HG03135 (cell line): ENCODE measurements around the gene GJE1.
A peak's percentile ranks its signal among the peaks of the same experiment; 100 is the strongest.
"Not testable (repeated sequence)": the region's sequence is repeated elsewhere in the genome, so short reads cannot be mapped to it uniquely, and the experiment has no call there.

Experiments used
- ATAC-seq: cut with Tn5 transposase; IDR thresholded peaks from one replicate; pipeline ENCODE4 v1.9.1; 2021; ENCODE audit warnings: mild to moderate bottlenecking, moderate library complexity; ENCODE audit not compliant: unreplicated experiment

Gene GJE1, protein sequence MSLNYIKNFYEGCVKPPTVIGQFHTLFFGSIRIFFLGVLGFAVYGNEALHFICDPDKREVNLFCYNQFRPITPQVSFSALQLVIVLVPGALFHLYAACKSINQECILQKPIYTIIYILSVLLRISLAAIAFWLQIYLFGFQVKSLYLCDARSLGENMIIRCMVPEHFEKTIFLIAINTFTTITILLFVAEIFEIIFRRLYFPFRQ

DNA sequence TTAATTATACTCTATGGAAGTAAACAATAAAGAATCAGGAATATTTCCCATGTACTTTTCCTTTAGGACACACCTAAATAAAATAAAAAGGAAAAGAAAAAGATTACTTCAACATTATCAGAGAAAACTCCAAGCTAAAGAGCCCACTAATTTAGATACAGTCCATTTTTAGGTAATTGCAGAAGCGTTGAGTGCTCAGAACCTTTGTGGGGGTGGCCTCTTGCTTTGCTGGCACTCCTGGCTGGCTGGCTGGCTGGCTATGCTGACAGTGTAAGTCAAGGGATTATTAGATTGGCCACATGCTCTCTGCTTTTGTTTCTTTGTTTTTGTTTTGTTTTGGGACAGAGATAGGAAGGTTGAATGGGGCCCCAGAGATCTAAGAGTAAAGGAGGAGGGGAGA lies at the start of gene GJE1:
Gene GJE1 (plus strand): TSS at position 301 of the 400 bp plus-strand sequence. CDS start 234 bp downstream, outside the sequence.
- no peak for ATAC-seq

DNA sequence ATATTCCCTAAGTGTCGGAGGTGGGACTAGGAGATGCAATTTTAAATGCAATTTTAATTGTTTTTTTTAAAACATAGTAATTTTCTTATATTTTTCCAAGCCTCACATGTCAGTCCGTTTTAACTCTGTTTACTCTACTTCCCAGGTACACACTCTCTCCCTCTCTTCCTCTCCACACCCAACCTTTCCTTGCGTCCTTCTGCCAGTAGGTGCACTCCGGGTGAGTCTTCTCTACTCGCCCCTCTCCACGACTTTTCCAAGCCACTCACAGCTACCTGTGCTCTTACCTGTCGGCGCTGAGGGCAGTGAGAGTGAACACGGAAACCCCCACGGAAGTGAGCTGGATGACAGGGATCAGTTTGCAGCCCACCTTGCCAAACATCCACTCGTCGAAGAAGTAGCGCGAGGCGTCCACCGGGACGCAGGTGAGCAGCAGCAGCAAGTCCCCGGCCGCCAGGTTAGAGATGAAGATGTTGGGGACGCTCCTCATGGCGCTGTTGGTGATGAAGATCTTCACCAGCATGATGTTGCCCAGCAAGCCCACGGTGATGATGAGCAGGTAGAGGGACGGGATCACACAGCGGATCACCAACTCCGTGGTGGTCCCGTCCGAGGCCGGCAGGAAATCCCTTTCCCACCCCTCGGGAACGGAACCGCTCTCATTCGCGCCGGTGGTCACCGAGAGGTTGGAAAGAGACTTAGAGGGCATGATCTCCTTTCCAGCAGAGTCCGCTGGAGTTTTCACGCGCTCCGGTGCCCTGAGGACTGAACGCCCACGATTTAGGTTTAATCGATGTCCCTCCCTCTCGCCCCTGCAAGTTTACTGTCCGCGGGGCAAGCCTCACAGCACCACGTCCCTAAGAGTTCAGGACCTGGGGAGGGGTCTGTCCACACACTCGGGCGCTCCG lies 44.5 kb upstream of the GJE1 start:
- no peak for ATAC-seq

DNA sequence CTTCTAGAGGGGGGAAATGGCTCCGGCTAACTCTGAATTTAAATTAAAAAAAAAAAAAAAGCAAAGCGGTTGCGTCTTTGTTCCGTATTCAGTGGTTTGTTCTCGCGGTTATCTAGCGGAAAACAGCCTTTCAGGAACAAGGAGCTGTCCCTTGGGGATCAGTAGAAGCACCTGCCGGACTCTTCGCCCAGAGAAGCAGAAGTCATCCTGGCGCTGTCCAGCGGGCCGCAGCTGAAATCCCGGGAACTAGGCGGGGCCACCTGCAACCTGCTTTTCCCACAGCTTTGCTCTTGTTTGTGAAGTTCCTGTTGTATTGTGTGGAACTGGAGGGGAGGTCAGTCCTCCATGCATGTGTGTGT lies 43.9 kb upstream of the GJE1 start:
- ATAC-seq: no peak

DNA sequence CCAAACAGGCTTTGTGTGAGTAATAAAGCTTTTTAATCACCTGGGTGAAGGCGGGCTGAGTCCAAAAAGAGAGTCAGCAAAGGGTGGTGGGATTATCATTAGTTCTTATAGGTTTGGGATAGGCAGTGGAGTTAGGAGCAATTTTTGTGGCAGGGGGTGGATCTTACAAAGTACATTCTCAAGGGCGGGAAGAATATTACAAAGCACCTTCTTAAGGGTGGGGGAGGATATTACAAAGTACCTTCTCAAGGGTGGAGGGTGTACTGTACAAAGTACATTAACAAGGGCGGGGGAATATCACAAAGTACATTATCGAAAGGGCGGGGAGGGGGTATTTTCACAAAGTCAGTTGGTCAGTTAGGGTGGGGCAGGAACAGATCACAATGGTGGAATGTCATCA lies 27.9 kb upstream of the GJE1 start:
- ATAC-seq: not testable (repeated sequence)

DNA sequence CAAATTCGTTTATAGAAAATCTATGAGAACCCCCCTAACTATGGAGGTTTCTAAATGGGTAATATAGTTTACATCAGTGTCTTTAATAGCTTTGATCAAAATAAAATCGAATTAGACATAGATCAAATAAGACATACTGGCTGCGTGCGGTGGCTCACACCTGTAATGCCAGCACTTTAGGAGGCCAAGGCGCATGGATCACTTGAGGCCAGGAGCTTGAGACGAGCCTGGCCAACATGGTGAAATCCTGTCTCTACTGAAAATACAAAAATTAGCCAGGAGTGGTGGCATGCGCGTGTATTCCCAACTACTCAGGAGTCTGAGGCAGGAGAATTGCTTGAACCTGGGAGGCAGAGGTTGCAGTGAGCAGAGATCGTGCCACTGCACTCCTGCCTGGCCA lies 21.9 kb upstream of the GJE1 start:
- not testable (repeated sequence) for ATAC-seq

DNA sequence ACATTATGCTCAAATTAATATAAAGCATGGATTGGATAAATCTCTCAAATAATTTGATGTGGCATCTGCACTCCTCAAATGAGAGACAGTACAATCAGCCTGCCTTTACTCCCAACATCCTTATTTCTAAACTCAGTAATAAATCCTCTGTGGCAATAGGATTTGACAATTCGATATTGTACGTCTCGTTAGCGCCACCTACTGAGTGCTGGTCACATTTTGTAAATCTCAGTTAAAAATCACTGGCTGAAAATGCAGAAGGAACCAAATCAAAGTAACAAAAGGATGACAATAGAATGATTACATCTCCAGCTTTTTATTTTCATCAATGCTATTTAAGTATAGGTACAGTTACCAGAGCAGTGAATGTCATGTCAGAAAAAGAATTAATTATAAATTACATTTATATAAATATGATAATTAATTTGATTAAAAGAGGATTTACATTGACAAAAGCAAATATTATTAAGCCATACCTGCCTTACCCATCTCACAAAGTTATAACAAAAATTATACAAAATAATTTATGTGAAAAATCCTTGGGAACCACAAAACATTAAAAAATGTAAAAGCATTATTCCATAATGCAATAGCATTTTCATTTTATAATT lies 20.2 kb upstream of the GJE1 start:
- ATAC-seq: peak; percentile 55

DNA sequence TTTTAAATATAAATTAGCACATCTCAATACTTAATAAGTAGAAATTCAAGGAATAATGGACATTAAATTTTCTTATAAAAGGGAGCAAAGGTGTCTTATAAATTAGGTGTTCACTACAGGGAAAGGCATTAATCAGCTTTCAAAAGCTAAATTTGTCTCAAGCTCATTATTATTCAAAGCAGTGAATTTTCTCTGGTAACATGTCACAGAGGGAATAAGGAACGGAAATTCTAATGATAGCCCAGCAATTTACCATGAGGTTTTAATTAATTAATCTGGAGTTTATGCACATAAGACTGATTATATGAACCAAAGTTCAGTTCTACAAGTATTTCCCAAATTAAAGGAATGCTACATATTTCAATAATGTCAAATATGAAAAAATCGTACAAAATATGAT lies 15.4 kb upstream of the GJE1 start:
- no peak for ATAC-seq

DNA sequence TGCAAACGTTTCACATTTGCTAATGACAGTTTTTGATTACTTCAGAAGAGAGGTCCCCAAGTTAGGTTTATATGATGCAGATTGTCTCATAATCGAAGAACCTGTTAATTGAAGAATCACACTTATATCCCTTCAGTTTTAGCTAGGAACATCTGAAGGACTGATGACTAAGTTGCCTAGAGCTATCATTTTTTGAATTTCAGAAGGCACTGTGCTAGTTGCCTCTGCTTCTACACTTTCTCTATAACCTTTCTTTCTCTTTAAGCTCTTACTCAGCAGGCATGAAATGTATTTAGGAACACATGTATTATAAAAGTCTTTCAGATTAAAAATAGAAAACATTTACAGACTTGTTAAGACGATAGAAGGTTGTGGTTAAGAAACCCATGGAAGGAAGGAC lies 14.4 kb upstream of the GJE1 start:
- no peak for ATAC-seq

DNA sequence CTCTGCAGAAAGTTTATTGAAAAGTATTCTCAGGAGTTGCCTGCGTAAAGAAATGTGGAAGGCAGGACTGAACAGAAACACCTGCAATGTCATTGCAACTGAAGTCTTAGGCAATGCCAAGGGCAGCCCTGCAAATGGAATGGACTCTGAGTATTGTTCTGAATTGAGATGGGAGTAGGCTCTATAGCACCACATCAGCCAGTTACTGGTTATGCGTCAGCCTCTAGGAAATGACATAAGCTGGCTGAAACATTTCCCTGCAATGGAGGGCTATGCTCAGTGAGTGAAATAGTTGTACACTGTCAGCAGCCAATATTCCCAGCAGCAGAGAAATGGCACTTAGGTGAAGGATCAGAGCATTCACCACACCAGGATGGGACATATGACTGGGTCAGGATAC lies 13.8 kb upstream of the GJE1 start:
- no peak for ATAC-seq

DNA sequence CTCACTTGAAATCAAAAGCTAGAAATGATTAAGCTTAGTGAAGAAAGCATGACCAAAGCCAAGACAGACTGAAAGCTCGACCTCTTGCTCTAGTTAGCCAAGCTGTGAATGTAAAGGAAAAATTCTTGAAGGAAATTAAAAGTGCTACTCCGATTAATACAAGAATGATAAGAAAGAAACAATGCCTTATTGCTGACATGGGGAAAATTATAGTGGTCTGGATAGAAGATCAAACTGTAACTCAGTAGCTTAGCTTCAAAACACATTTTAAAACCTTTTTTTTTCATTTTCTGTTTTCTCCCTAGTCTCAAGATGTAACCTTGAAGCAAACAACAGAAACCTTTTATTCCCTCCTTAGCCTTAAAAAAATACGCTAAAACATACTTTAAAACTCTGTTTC lies 11.4 kb upstream of the GJE1 start:
- ATAC-seq: no peak

DNA sequence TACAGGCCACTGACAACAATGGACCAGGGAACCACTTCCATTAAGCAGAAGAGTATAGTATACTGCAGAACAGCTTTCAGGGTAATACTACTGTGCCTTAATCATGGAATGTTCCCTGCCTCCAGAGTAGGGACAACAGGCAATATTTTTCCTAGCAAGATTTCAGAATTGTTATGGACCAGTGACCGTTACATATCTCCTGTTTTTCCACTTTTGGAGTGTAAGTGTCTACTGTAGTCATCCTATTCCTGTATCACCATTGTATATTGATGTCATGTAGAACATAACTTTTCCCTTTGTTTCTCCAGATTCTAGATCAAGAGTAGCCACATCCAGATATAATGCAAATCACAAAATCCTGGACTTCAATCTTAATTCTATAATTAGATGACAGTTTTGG lies 1.9 kb upstream of the GJE1 start:
- ATAC-seq: no peak

DNA sequence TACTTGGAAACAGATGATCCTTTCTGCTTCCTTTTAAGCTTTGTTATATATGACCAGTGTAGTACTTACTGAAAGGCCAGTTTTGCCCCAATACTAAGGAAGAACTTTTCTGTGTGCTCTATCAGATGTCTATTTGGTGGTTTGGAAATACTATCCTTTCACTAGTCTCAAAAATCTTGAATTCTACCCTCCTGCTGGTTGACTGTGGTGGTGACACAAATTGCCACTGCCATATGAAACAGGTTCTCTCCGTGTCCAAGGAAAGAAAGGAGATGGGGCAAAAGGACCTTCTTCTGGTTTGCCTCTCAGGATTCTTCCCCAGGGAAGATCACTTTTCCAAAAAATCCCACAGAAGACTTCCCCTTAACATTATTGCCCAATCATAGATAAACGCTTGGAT lies 6.2 kb downstream of the GJE1 start:
- ATAC-seq: no peak

DNA sequence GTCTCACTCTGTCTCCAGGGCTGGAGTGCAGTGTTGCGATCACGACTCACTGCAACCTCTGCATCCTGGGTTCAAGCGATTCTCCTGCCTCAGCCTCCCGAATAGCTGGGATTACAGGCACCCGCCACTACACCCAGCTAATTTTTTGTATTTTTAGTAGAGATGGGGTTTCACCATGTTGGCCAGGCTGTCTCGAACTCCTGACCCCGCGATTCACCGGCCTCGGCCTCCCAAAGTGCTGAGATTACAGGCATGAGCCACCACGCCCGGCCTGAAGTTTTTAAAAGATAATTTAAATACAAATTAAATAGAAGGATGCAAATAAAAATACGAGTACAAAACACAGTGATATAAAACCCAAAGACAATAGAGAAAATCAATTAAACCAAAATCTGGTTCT lies 8.8 kb downstream of the GJE1 start:
- not testable (repeated sequence) for ATAC-seq

DNA sequence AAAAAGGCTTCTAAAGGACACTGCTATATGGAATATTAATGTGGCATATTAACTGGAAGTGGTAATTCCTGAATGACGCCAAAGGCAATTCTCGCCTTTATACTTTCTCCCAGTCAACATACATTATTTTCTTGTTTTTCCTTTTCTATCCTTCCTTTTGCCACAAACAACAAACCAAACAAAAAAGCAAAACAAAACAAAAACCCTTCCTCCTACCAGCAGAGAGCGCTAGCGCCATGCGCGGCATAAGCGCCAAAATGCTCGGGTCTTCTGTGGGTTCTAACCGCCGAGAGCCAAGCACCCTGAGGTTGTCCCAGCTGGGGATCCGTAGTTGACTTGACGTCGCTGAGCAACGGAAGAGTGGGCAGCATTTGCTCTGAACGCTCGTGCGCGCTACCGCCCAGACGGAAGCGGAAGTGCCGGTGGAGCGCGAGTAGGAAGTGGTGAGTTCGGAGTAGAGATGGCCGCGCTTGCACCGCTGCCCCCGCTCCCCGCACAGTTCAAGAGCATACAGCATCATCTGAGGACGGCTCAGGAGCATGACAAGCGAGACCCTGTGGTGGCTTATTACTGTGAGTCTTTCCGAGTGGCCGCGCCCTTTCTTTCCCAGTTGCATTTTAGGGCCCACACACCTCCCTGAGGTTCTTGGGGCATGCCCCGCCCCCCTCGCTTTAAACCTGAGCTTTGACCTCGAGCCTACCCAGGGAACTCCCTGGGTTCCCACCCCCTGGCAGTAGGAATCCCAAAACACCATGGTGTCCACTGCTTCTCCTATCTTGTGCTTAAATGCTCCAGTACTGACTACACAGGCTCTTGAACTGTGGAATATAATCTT lies 14.3 kb downstream of the GJE1 start, which contains the start of the genes NMBR and VTA1:
Gene NMBR (minus strand): TSS at position 295 of the 835 bp plus-strand sequence. CDS start 58,464 bp downstream, outside the sequence.
Gene VTA1 (plus strand): TSS at position 436 of the 835 bp plus-strand sequence. CDS start 25 bp downstream, at position 461.
- ATAC-seq: peak; percentile 100

DNA sequence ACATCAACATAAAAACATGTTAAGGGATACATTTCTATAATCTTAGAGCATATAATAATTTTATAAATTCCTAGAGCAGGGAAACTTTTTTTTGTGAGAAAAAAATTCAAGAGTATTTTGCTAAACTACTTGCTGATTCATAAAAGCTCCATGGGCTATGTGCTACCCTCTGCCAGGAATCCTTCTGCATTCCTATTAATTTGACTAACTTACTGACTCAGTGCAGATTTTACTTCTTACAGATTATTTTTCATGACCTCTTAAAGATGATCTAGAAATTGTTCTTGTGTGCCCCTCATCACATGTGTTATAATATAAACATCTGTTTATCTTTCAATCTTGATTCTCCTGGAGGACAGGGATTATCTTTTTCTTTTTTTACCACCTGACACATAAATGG lies 20.0 kb downstream of the GJE1 start:
- ATAC-seq: no peak

DNA sequence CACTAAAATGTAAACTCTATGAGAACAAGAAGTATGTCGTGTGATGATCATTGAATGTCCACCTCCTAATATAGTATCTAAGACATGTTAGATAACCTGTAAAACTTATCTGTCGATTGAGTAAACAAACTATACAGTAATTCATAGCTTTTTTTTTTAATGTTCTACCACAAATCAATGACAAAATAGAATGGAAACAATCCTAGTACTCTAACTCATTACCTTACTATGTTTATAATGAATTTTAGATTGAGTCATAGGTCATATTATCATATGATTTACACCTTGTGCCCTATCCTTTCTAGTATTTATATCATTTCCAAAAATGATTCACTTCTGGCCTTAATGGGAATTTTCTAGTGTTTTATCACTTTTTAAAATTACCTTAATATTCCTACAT lies 20.5 kb downstream of the GJE1 start:
- ATAC-seq: no peak

DNA sequence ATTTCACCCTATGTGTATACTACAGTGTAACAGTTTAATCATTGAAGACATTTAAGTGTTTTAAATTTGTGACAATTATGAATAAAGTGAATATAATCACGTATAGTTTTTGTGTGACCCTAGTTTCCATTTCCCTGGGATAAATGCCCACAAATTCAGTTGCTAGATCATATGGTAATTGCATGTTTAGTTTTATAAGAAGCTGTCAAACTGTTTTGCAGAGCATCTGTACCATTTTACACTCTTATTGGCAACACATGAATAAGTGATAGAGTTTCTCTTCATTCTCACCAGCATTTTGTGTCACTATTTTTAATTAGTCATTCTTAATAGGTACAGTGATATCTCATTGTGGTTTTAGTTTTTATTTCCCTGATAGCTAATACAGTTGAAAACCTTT lies 21.6 kb downstream of the GJE1 start:
- no peak for ATAC-seq

DNA sequence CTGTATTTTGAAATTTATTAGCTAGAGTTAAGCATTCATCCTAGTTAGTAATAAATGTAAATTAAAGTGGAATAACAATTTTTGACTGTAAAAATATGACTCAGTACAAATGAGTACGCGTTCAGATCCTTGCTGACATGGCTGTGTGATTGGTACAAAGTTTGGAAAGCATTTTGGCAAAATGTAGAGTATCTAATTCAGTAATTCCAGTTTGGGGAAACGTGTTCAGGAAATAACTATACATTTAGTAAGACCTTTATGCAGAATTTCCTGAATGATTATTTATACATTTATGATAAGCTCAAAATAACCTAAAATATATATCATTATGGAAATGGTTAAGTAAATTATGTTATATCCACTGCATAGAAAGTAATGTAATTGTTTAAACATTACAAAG lies 22.4 kb downstream of the GJE1 start:
- ATAC-seq: no peak

DNA sequence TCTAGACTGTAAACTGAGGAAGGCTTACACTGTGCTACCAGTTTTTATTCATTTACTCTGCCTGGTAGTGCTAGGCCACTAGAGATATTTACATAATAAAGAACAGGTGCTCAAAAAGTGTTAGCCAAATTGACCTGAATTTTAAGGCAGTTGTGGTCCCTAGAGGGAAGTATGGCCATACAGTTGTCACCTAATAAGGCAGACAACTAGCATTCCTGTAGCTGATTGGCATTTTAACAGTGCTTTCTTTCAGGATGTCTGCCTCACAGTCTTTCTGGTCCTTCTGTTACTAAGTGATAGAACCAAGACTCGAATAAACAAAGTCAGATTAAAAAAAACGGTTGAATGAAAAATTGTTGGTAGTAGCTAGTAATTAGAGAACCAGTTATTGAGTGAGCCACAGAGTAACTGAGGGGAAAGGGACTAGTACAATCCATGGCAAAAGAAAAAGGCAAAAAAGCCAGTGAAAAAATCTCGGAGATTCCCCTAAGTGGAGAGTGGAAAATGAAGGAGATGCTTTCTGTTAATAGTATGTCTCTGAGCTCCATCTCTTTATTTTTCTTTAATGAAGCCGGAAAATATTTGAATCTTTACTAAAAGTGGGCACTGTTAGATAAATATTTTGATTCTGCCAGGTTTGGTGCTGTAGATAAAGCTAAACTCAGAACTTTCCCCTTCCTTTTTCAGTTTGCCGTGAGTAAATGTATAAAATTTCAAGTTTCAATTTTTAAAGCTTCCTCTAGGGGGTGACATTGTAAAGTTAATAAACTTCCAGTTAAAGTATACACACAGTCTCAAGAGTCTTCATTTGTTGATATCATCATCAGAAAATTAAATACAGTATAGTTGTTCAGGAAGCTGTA lies 23.4 kb downstream of the GJE1 start:
- ATAC-seq: peak; percentile 57

DNA sequence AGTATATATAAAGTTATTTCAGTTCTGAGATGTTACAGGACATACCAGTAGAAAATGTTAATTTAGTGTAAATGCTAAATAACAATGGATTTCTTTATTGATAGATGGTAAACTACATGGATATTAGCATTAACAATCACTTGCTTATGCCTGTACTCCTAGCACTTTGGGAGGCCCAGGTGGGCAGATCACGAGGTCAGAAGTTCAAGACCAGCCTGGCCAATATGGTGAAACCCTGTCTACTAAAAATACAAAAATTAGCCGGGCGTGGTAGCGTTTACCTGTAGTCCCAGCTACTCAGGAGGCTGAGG lies 24.0 kb downstream of the GJE1 start:
- not testable (repeated sequence) for ATAC-seq
